Body of pancreas (tissue), 4 donors: ENCODE data around the gene TPD52L1.

Source experiments
- POLR2A ChIP-seq, 3 donors: fragments of 450-650 bp; IDR thresholded peaks; one replicate each; pipeline ENCODE4 v1.6.1; 2016; ENCODE audit warnings: antibody characterized with exemption in 3 of 3, mild to moderate bottlenecking in 2 of 3
- TF ChIP-seq, protein P1 (sequence below), 7 experiments: fragments of 450-650 bp in 4 of 7; fragments of 200-600 bp in 3 of 7; sonication (generic) in 3 of 7; IDR thresholded peaks; one replicate each; pipeline ENCODE4 v1.5.1; 2016 to 2019; ENCODE audit warnings: antibody characterized with exemption in 7 of 7

DNA sequence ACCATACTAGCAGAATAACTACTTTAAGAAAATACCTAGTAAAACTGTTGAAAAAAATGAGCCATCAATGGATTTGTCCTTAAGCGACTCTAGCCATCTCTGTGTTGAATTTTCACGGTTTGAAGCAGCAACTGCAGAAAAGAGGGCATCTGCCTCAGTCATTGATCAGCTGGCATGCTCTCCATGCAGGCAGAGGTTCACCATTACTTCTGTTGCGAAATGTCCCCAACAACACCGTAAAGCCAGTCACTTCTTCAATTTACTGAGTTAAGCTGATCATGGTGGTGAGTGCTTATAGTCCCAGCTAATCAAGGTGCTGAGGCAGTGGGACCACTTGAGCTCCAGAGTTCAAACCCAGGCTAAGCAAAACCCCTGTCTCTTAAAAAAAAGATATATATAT lies 11.1 kb downstream of the TPD52L1 start:
- TF ChIP-seq, protein P1, sequence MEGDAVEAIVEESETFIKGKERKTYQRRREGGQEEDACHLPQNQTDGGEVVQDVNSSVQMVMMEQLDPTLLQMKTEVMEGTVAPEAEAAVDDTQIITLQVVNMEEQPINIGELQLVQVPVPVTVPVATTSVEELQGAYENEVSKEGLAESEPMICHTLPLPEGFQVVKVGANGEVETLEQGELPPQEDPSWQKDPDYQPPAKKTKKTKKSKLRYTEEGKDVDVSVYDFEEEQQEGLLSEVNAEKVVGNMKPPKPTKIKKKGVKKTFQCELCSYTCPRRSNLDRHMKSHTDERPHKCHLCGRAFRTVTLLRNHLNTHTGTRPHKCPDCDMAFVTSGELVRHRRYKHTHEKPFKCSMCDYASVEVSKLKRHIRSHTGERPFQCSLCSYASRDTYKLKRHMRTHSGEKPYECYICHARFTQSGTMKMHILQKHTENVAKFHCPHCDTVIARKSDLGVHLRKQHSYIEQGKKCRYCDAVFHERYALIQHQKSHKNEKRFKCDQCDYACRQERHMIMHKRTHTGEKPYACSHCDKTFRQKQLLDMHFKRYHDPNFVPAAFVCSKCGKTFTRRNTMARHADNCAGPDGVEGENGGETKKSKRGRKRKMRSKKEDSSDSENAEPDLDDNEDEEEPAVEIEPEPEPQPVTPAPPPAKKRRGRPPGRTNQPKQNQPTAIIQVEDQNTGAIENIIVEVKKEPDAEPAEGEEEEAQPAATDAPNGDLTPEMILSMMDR (IDR thresholded peaks at IDR 0.05), result no peak
- TF ChIP-seq POLR2A (IDR thresholded peaks at IDR 0.05), result no peak
